ENCODE results near the gene OR51D1.

OR51D1 gene

DNA sequence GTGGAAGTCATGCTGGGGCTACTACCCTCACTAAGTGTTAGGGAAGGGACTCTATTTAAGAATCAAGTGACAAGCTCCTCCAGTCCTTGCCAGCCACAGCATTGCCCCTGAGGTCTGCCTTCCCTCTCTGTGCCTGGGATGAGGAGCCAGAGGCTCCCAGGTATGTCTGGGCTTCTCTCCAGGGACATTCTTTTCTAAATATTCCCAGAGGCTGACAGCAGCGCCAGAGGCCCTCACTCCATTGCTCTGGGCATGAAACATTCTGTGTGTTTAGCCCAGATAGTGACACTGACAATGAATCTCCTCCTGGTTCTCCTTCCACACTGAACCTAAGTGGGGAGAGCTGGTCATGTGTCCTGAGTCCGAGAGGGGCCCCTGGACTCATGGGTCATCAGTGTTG is 8.7 kb downstream of the OR51D1 start:
- no peak for DNase-seq

DNA sequence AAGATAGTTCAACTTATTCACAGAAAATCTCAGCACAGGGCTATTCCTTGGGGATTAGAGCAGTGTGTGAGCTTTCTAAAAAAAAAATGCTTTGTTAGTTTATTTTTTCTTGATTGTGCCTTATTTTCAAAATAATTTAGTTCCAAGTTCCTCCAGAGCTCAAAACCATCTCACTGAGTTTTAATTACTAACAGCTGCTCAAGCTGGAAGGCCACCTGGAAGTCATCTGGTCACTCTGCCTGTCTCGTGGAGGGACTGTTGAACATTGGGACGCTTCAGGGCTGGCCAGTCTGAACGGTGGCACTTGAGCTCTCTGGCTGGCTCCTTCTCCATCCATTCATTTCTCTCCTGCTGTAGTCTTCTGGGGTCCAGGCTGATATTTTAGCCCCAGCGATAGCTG is 10.5 kb downstream of the OR51D1 start:
- no peak for DNase-seq

DNA sequence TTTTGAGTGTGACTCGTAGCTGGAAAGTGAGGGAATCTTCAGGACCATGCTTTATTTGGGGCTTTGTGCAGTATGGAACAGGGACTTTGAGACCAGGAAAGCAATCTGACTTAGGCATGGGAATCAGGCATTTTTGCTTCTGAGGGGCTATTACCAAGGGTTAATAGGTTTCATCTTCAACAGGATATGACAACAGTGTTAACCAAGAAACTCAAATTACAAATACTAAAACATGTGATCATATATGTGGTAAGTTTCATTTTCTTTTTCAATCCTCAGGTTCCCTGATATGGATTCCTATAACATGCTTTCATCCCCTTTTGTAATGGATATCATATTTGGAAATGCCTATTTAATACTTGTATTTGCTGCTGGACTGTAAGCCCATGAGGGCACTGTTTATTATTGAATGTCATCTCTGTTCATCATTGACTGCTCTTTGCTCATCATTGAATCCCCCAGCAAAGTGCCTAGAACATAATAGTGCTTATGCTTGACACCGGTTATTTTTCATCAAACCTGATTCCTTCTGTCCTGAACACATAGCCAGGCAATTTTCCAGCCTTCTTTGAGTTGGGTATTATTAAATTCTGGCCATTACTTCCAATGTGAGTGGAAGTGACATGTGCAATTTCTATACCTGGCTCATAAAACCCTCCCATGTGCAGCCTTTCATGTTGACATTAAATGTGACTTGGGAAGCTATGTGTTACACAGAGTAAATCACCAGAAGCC is 17.5 kb downstream of the OR51D1 start:
- DNase-seq: no peak

DNA sequence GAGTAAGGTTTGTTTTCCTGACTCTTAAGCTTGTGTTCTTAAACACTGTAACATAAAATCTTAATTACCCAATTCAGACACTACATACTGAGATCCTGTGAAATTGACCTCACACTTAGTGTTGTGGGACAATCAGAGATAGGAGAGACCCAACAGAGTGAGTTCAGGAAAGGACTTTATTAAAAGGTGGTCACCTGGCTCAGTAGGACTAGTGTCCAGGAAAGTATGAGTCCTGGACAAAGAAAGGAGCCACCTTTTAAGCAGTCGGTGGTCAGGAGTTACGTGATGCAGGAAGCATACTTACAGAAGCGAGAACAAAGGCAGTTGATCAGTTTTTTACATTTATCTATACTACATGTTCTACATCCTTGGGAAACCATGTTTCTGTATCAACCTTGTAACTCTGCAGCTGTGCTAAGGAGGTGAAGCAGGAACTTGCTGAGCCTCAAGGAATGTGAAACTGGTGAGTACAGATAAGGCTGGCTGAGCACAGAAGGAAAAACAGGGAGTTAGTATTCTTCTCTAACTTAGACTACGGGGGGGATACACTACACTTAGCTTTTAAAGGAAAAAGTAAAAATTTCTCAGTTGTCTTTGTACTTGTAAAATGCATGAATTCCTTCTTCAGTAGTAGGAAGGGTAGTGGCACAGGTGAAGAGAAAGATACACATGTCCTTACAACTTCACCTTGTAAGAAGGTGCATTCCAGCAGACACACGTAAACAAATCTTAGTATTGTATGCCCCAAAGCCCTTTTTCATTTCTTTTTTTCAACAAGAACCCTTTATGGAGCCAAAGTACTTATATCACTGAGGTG is 21.6 kb downstream of the OR51D1 start:
- DNase-seq: no peak

DNA sequence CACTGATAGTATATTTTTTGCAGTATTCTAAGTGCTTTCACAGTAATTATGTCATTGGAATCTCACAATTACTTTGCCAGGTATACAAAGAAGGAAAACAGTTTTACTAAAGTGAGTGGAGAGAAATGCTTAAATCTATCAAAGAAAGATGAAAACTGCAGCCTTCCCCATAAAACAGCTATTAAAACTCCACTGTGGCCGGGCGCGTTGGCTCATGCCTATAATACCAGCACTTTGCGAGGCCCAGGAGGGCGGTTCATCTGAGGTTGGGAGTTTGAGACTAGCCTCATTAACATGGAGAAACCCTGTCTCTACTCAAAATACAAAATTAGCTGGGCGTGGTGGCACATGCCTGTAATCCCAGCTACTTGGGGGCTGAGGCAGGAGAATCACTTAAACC is 25.6 kb downstream of the OR51D1 start:
- DNase-seq: no peak

DNA sequence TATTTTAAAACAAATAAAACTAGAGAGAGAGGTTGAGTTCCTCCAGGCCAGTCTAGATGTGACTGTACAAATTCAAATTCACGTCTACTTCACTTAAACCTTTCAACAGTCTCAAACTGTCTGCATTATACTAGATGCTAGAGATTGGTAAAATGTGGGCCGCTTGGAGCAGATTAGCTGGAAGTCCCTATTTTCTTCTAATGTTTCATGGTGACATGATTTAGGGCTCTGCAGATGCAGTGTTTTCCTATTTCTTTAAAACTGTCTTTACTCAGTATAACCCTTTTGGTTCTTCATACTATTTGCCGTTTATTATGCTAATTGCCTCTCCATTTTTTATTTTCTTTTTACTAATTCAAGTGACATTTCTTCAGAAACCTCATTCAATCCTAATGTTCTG is 26.9 kb downstream of the OR51D1 start:
- no peak for DNase-seq

DNA sequence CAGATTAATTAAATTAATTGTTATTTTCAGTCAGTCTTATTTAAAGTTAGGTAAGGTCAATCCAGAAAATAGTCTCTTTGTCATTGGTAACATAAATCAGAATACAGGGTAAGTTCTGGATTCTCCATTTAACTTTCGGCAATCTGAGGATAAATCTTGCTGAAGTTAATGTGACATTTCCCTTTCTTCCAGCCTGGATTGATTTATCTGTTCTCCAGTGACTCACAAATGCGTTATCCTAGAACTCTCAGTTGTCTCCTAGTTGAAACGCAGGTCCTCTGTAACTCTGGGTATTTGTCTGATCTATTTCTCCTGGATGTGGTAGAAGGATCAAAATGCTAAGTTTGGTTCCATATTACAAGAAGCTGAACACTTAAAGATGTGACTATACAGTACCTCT is 27.5 kb downstream of the OR51D1 start:
- no peak for DNase-seq

DNA sequence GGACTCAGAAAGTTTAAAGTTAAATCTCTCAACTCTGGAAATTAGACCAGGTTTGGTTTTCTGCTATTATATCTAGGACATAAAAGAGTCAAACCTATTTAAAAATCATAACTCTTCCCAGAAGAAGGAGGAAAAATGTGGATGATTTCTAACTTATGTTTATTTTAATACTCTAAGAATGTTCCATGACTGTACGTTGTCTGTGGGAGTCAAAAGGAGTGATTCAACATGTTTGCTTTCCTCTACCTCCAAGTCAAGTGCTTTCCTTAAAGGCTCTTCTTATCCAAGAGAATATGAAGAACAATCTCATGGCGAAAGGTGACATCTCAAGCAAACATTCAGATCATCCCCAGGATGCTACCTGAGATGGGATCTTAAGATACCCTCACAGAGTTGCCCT is 28.1 kb downstream of the OR51D1 start:
- DNase-seq: no peak

DNA sequence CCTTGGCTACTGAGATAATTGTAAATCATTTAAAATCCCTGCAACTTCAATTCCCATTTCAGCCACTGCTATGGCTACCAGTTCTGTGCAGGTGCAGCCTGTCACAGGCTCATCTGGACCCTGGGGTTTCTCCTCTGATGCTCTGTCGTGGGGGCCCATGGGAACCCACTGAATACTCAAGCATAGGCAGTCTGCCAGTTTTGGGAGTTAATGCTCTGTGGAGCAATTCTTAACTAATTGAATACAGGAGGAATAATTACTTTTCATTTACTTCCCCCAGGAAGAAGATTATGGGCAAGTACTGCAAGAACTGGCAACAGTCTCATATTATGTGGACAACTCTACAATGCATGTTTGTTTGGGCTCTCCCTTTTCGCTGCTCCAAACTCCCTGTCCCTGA is 34.5 kb downstream of the OR51D1 start:
- DNase-seq: no peak

DNA sequence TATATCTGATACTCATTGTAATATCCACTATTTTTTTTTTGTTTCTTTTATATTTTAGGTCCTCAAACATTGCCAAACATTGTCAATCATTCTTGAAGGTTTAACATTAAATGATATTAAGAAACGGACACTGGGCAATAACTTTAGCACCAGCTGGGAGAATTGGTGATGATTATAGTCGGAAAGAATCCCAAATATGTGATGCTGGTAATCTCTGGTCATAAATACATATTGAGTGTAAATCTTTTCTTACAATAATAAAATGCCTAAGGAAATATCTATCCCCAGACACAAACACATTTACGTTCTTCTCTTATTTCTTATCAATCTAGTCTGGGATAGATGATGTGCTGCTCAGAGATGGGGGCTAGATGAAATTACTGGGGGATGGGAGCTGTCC is 35.2 kb downstream of the OR51D1 start:
- DNase-seq: no peak

DNA sequence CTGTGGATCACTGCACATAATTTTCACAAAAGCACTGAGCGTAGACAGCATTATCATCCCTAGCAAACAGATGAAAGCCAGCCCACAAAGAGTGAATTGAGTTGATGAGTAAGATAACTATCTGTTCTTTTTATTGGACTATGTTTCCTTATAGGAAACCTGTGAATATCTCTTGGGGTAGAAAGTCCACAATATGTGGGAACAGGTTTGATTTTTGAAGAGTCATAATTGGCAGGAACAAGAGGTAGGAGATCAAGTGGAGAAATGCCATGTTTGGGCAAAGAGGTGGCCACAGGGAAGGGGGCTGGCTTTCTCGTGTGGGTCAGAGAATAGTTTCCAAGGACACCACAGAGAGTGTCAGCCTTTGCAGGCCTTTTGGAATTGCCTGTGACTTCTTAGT is 36.5 kb downstream of the OR51D1 start:
- no peak for DNase-seq

DNA sequence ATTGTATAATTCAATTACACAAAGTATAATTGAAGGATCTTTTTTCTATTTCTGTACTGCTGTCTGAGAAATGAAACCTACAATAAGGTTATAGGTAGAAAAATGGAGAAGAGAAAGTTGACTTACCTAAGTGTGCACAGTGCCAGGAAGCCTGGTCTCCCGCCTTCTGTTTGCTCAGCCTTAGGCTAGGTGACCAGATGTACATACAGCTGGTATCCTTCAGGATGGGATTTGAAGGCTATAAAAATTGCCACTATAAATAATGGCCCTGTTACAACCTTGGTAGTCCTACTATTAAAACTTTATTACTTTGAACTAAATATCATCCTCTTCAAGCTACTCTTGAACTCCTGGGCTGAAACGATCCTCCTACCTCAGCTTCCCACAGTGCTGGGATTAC is 40.7 kb downstream of the OR51D1 start:
- no peak for DNase-seq

DNA sequence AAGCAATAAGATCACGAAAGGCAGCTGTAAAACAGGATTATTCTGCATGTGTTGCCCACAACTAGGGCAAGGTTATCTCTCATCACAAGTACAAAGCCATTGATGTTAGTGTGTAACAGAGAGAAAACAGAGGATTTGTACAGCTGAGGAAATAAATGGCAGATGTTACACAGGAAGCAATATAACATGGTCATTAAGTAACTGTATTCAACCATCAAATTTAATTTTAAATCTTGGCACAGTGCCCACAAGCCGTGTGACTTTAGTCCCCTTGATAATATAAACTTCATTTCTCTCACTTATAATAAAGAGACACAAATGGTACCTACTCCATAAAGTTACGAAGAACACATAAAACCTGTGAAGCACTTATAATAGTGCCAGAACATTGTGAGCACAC is 43.1 kb downstream of the OR51D1 start:
- no peak for DNase-seq

DNA sequence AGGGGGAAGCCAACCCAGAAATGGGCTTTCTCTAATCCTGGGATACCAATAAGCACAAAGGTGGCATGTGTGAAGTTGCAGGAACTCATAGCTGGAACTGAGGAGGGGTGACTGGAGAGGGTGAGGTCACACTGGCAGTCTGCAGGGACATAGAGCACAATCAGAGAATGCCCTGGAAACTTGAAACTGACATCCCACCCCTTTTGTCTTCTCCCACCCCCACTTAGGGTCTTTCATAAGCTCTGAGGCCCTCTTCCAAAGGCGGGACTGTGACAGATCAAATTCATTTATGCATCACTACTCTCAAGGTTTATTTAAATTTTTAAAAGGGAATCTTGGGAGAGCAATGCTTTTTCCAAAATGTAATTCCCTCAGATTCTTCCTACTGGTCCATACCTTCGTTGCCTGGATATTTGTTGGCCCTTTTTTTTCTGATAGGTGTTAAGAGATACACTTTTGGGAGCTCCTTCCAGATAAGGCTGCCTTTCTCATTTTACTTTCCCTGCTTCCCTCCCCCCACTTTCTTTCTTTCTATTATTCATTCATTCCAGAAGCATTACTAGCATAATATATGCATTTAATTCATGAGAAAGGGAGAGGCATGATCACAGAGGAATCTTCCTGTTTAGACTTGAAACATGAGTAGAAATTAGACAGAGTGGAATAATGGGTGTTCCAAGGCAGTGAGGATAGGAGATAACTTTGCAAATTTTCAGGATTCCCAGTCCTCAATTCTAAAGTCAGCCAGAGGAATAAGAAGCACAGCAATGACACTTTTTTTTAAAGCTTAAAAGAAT is 45.5 kb downstream of the OR51D1 start:
- DNase-seq: no peak

DNA sequence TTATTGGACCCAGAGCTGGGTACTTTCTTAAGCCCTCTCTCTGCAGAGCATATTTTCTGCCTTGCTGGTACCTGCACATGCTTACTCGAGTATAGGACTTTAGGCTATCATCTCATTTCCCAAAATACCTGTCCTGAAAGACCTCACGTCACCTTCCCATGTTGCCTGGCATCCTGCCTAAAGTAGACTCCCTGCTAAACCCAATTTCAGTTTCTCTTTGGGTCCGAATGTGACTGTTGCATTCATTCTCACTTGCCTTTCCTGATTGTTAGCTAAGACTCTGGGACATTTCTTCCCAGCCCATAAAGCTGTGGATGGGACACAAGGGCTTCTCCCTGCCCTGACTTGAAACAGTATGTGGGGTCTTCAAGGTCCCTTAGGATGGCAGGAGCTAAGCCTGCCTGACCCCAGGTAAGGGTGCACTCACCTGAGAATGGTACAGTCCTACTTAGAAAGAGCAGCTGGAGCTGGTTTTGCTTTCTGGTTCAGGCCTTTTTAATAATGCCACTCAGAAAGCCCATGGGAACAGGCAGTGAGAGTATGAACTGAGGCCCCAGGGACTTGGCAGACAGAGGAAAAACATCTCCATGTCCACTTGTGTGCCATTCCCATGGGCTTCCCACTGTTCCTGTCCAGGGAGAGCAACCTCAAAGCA is 47.5 kb downstream of the OR51D1 start:
- DNase-seq: no peak

Measured in NCI-H1694 (cell line).